Measurements from ENCODE around the gene PTPRJ. TPM values are rescaled to one million over a fixed set of nuclear protein-coding genes. Genes with fewer than 3 reads are reported as not detected.
A peak's percentile ranks its signal among the peaks of the same experiment; 100 is the strongest.
"Not testable (repeated sequence)": the region's sequence is repeated elsewhere in the genome, so short reads cannot be mapped to it uniquely, and the experiment has no call there.

Gene PTPRJ
- total RNA-seq, 1 donor from 2014 or later = 24.0 TPM

- no peak for DNase-seq (ENCODE audit: low spot score)
Observed at GRCh38 chr11:48108231-48109045, 128.1 kb downstream of the PTPRJ start.

DNA sequence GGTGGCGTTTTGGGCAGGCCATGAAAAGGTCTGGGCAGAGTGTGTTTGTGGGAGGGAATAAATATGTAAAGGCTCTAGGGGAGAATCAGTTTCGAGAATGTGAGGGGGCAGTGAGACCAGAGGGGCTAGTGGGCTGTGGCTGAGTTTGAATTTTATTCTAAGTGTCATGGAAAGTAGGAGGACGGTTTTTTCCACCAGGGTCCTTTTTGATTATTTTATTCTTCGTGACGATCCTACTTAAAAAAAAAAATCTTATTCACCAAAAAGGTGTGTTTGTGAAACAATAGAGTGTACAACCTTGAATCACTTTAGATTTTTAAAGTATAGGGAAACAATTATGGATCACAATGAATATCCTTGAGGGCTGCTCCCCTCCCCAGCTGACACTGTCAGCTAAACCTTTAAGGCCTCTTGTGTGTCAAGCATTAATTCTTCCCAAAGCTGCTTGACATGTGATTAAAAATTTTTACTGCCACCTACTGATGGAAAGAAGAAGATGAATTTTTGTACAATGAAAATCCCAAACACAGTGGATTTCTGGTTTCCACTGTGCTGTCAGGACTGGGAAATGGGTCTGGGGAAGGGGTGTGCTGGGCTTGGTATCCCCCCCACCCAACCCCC is 128.8 kb downstream of the PTPRJ start:
- DNase-seq (ENCODE audit: low spot score) = no peak

DNA sequence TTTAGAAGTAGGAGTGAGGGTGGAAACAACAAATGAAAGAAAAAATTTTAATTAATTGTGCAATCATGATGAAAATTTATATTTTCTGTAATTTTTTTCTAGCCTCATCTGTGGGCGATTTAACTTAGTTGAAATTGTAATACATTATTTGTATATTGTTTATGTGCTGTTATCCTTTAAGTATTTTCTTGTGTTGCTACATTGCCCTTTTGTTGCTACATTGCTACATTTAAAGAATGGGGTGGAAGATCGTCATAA is 130.1 kb downstream of the PTPRJ start:
- DNase-seq (ENCODE audit: low spot score) = no peak

DNA sequence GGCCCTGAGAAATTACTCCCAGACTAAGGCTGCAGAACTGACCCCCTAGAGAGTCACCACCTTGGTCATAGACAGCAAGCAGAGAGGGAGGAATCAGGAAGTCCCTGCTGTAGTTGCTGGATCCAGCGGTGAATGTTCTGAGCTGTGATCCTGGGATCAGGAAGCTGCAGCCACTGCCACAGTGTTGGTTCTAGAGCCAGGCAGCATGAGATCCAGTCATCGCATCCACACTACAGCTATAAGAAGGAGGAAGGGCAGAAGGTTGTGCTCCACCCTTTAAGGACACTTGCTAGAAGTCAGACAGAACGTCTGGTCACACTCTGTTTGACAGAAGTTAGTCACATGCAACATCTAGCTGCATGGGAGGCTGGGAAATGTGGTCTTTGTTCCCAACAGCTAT is 131.5 kb downstream of the PTPRJ start:
- no peak for DNase-seq (ENCODE audit: low spot score)

- DNase-seq (ENCODE audit: low spot score) = no peak
Observed at GRCh38 chr11:48114740-48115139, 134.4 kb downstream of the PTPRJ start.

DNA sequence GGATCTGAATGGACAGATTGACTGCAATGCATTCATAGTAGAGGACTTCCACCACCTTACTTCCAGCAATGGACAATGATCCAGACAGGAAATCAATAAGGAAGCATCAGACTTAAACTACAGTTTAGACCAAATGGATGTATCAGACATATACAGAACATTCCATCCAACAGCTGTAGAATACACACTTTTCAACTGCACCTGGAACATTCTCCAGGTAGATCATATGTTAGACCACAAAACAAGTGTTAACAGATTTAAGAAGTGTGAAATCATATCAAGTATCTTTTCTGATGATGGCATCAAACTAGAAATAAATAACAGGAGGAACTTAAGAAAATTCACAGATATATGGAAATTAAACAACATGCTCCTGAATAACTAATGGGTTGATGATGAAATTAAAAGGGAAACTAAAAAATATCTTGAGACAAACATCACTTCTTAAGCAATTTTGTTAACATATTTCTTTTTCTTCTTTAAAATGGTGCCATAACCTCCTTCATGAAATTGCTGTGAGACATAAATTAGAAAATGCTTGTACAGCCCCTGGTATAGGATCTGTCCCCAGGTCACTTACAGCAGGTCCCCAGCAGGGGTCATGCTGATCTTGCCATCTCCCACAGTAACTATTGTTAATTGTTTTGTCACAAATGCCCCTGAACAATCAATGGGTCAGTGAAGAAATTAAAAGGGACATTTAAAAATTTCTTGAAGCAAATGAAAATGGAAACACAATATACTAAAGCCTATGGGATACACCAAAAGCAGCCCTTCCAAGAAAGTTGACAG is 136.3 kb downstream of the PTPRJ start:
- DNase-seq (ENCODE audit: low spot score) = no peak

DNA sequence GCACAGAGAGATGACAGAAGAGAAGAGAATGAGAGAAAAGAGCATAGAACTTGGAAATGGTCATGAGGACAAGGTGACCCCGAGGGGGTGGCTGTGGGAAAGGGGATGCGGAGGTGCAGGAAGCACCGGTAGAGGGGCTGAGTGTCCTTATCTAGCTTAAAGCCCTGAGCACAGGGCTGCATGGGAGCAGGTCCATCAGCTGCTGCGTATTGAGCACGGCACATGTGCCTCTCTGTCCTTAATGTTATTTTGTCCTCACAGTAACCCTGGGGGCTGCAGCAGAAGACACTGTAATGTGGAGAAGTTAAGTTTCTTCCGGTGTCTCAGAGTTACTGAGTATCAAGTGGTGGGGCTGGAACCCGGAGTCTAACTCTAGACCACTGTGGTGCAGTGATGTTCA is 141.9 kb downstream of the PTPRJ start:
- DNase-seq (ENCODE audit: low spot score) = peak; percentile 79

DNA sequence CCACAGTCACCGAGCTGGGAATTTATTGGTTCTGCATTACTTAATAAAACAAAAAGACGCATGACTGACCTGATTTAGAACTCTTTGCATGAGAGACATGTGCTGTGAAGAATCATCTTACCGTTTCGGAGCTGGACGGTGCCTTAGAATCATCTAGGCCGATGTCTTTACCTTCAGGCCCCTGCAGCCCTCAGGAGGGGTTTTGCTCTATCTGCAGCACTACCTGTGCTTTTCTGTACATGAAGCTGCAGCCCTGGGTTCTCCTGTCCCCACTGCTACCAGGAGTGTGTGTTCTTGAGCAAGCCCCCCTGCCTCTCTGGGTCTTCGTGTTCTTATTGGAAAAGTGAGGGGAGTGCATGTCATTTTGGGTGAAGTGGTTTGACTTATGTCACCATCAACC is 142.3 kb downstream of the PTPRJ start:
- peak; percentile 39 for DNase-seq (ENCODE audit: low spot score)

DNA sequence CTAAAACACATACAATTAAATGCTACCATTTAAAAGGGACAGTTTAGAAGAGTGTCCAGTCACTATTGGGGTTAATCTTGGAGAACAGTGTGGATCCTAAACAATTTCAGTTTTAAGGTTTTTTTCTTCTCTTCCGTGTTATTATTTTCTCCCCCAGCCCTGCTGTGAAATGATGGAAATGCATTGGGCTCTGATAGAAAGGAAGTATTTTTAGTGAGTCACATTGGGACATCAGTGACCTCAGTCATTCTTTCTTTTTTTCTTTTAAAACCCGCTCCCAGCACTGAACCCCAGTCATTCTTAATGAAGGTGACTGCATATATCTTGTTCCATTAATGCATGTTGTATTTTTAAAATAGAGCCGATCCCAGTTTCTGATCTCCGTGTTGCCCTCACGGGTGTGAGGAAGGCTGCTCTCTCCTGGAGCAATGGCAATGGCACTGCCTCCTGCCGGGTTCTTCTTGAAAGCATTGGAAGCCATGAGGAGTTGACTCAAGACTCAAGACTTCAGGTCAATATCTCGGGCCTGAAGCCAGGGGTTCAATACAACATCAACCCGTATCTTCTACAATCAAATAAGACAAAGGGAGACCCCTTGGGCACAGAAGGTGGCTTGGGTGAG is 143.0 kb downstream of the PTPRJ start:
- peak; percentile 57 for DNase-seq (ENCODE audit: low spot score)

- DNase-seq (ENCODE audit: low spot score) = peak; percentile 55
Observed at GRCh38 chr11:48123934-48124755, 143.8 kb downstream of the PTPRJ start.

- DNase-seq (ENCODE audit: low spot score) = peak; percentile 75
Observed at GRCh38 chr11:48124880-48125279, 144.5 kb downstream of the PTPRJ start.

DNA sequence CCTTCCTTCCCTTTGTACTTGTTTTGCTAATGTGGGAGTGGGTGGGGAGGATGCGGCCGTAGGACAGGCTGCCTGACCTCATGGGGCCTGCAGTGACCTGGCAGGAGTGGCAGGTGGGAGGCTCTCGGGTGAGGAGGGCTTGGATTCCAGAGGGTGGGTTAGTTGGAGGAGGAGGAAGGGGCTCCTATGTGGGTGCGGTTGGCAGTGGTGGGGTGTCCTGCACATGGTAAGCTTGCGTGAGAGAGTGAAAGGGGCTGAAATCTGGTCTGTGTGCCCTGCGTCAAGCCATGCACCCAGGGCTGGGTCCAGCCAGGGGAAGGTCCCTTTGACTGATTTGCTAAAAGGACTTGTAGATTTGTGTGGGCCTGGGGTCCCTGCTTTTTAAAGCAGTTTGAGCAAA is 145.5 kb downstream of the PTPRJ start:
- DNase-seq (ENCODE audit: low spot score) = peak; percentile 60

DNA sequence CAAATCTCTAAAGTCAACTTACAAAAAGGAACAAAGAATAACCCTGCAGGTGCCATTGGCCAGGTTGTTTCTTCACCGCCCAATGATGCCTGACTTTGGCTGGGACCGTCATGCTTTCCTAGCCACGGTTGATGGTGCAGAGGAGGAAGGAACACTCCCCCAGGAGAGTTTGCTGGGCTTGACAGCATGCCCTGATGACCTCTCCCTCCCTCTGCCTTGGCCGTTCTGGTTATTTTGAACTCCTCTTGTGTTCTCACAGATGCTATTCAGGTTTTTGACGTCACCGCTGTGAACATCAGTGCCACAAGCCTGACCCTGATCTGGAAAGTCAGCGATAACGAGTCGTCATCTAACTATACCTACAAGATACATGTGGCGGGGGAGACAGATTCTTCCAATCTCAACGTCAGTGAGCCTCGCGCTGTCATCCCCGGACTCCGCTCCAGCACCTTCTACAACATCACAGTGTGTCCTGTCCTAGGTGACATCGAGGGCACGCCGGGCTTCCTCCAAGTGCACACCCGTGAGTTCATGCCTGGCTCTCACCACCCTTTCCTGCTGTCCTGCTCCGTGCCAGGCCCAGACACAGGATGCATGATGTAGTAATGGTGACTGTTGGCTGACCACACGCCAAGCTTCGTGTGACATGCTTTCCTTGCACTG is 147.3 kb downstream of the PTPRJ start:
- DNase-seq (ENCODE audit: low spot score) = peak; percentile 53

GRCh38 chr11:48129697-48130395 is 149.5 kb downstream of the PTPRJ start:
- DNase-seq (ENCODE audit: low spot score) = no peak

- no peak for DNase-seq (ENCODE audit: low spot score)
Observed at GRCh38 chr11:48134221-48134922, 154.0 kb downstream of the PTPRJ start.

GRCh38 chr11:48138222-48138621 is 157.9 kb downstream of the PTPRJ start:
- no peak for DNase-seq (ENCODE audit: low spot score)

DNA sequence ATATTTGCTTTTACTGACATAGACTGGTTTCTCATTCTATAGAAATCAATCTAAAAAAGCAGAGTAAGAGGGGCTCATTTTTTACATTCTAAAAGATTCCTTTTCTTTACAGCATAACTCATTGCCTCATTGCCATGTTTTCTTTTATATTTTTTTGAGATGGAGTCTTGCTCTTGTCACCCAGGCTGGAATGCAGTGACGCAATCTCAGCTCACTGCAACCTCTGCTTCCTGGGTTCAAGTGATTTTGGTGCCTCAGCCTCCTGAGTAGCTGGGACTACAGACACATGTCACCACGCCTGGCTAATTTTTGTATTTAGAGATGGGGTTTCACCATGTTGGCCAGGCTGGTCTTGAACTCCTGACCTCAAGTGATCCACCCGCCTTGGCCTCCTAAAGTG is 159.5 kb downstream of the PTPRJ start:
- not testable (repeated sequence) for DNase-seq (ENCODE audit: low spot score)

DNA sequence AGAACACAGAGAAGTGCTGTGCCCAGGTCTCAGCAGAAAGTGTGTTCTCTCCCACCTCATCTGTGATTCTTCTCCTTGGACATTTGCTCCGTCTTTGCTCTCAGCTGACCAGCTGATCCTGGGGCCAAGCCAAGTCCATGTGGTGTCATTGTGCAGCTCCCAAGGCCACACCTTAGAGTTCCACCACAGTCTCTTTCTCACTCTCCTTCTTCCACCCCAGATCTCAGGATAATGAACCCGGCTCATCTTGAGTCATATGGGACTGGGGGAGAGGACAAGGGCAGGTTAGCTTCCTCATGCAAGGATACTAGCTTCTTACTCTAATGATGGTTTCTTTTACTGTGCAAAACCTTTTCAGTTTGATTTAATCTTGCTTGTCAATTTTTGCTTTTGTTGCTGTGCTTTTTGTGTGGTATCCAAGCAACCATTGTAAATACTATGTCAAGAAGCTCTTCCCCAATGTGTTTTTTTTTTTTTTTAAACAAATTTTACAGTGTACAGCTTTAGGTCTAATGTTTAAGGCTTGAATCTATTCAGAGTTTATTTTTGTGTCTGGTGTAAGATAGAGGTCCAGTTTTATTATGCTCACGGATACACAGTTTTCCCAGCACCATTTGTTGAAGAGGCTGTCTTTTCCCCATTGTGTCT is 161.2 kb downstream of the PTPRJ start:
- no peak for DNase-seq (ENCODE audit: low spot score)

- DNase-seq (ENCODE audit: low spot score) = no peak
Observed at GRCh38 chr11:48142889-48143288, 162.5 kb downstream of the PTPRJ start.
